GM23338 (cell line): Measurements from ENCODE around the gene IQGAP1. TPM values are rescaled to one million over a fixed set of nuclear protein-coding genes. Genes with fewer than 3 reads are reported as not detected.

Source experiments
- ATAC-seq: fragments of 200-7000 bp; cut with Tn5 transposase; 3 replicates; pipeline ENCODE4 v1.9.1; 2020
- DNase-seq: peaks from one replicate; pipeline ENCODE4 v3.0.0-alpha.2; 2015; ENCODE audit warnings: low spot score
- H2AFZ ChIP-seq: fragments of 200-600 bp; sonication (generic); 2 replicates; pipeline ENCODE4 v1.8.0; 2016; ENCODE audit warnings: antibody characterized with exemption, mild to moderate bottlenecking, moderate library complexity
- H3F3A ChIP-seq: fragments of 200-600 bp; sonication (generic); replicated peaks from 2 replicates; pipeline ENCODE4 v1.8.0; 2017; ENCODE audit warnings: antibody characterized with exemption, mixed run types, low read depth
- H3K27ac ChIP-seq: fragments of 200-600 bp; sonication (generic); 2 replicates; pipeline ENCODE4 v1.6.1; 2016; ENCODE audit warnings: low read depth
- H3K27me3 ChIP-seq: fragments of 200-600 bp; sonication (generic); 2 replicates; pipeline ENCODE4 v1.8.0; 2016; ENCODE audit warnings: mild to moderate bottlenecking, mixed run types, moderate library complexity; ENCODE audit not compliant: insufficient read depth
- H3K36me3 ChIP-seq: fragments of 200-600 bp; sonication (generic); 2 replicates; pipeline ENCODE4 v1.8.0; 2016; ENCODE audit warnings: mild to moderate bottlenecking; ENCODE audit not compliant: insufficient read depth
- H3K4me1 ChIP-seq: fragments of 200-600 bp; sonication (generic); 2 replicates; pipeline ENCODE4 v1.8.0; 2016; ENCODE audit warnings: mild to moderate bottlenecking, moderate library complexity; ENCODE audit not compliant: insufficient read depth
- H3K4me2 ChIP-seq: fragments of 200-600 bp; sonication (generic); 2 replicates; pipeline ENCODE4 v1.7.1; 2017; ENCODE audit warnings: mixed run types
- H3K4me3 ChIP-seq: fragments of 200-600 bp; sonication (generic); 2 replicates; pipeline ENCODE4 v1.6.1; 2016; ENCODE audit warnings: mixed run types
- H3K79me2 ChIP-seq: fragments of 200-600 bp; sonication (generic); replicated peaks from 2 replicates; pipeline ENCODE4 v1.8.0; 2017; ENCODE audit warnings: mild to moderate bottlenecking; ENCODE audit not compliant: insufficient read depth
- H3K9me2 ChIP-seq: fragments of 200-600 bp; sonication (generic); 2 replicates; pipeline ENCODE4 v1.8.0; 2017; ENCODE audit not compliant: insufficient read depth
- H4K20me1 ChIP-seq: fragments of 200-600 bp; sonication (generic); replicated peaks from 2 replicates; pipeline ENCODE4 v1.8.0; 2017; ENCODE audit warnings: mild to moderate bottlenecking; ENCODE audit not compliant: insufficient read depth
- H3K27ac Mint-ChIP-seq: 2 replicates; pipeline ENCODE4 v1.8.0; 2020; ENCODE audit warnings: inconsistent platforms, mild to moderate bottlenecking, moderate library complexity, mixed read lengths
- H3K27me3 Mint-ChIP-seq: 3 replicates; pipeline ENCODE4 v1.8.0; 2022; ENCODE audit warnings: low read depth, mild to moderate bottlenecking, moderate library complexity, mixed read lengths, inconsistent platforms; ENCODE audit not compliant: insufficient read depth, poor library complexity
- H3K36me3 Mint-ChIP-seq: 3 replicates; pipeline ENCODE4 v1.8.0; 2021; ENCODE audit warnings: low read depth, mild to moderate bottlenecking, inconsistent platforms, moderate library complexity, mixed read lengths
- H3K4me1 Mint-ChIP-seq: 3 replicates; pipeline ENCODE4 v1.8.0; 2020; ENCODE audit warnings: mild to moderate bottlenecking, inconsistent platforms, mixed read lengths
- H3K4me3 Mint-ChIP-seq: 3 replicates; pipeline ENCODE4 v1.8.0; 2021; ENCODE audit warnings: moderate library complexity, mild to moderate bottlenecking, inconsistent platforms, mixed read lengths
- H3K9me3 Mint-ChIP-seq: 3 replicates; pipeline ENCODE4 v1.8.0; 2020; ENCODE audit warnings: moderate library complexity, mild to moderate bottlenecking, inconsistent platforms, mixed read lengths
- EZH2 ChIP-seq: fragments of 200-600 bp; sonication (generic); IDR thresholded peaks from one replicate; pipeline ENCODE4 v1.8.0; 2017; ENCODE audit warnings: antibody characterized with exemption, mild to moderate bottlenecking, low read depth; ENCODE audit not compliant: unreplicated experiment
- JUNB ChIP-seq: IDR thresholded peaks from one replicate; pipeline ENCODE4 v1.6.1; 2016; ENCODE audit warnings: antibody characterized with exemption; ENCODE audit not compliant: unreplicated experiment
- NANOG ChIP-seq: IDR thresholded peaks from 2 replicates; pipeline ENCODE4 v1.6.1; 2016; ENCODE audit warnings: antibody characterized with exemption, borderline replicate concordance
- STAT1 ChIP-seq: IDR thresholded peaks from one replicate; pipeline ENCODE4 v1.6.1; 2016; ENCODE audit warnings: antibody characterized with exemption; ENCODE audit not compliant: unreplicated experiment
- polyA plus RNA-seq: library from polyadenylated mRNA; unstranded; fragments of >200 nt; fragmentation: Nextera tagmentation; extraction: Ambion mirVana; gene quantifications from 2 replicates; pipeline ENCODE4 v1.2.1, GENCODE V29; 2016
- total RNA-seq: library from RNA; depleted of rRNA; stranded (reverse); fragments of >200 nt; shearing (Covaris generic); gene quantifications from 2 replicates; pipeline ENCODE4 v1.2.3, GENCODE V29; 2014
- TF ChIP-seq, protein P1 (sequence below): IDR thresholded peaks from 2 replicates; pipeline ENCODE4 v1.6.1; 2016; ENCODE audit warnings: antibody characterized with exemption
- TF ChIP-seq, protein P2 (sequence below), 2 experiments: fragments of 200-600 bp in 1 of 2; sonication (generic) in 1 of 2; conservative IDR thresholded peaks; 2 replicates each; pipeline versions ENCODE4 v1.5.1 to v1.6.1; 2016 to 2017; ENCODE audit warnings: antibody characterized with exemption in 2 of 2, low read depth in 2 of 2, mild to moderate bottlenecking in 2 of 2, moderate library complexity in 1 of 2
- TF ChIP-seq, protein P3 (sequence below): IDR thresholded peaks from one replicate; pipeline ENCODE4 v1.6.1; 2018; ENCODE audit warnings: antibody characterized with exemption; ENCODE audit not compliant: unreplicated experiment

Gene IQGAP1
- total and polyA plus RNA-seq, 2 experiments from 2014 or later: 92.7 to 159 TPM

- DNase-seq (peak; percentile 72), ATAC-seq (peak; percentile 96)
- peaks cover 9% of the 10 kb centered on the region for H3K4me1 ChIP-seq
- H3K9me3 Mint-ChIP-seq: no peaks in the 10 kb centered on the region
- 0 out of 2 replicates have a peak, but pooled peaks cover 3% of the 10 kb centered on the region for H3K79me2 ChIP-seq
- H3K27me3 Mint-ChIP-seq: peaks cover 2% of the 10 kb centered on the region
- H3K36me3 Mint-ChIP-seq: peaks cover 46% of the 10 kb centered on the region
- no peak overlapping the region for H3K4me3 Mint-ChIP-seq
- H3K4me2 ChIP-seq: peak overlapping the region; percentile 52; the same call in 1 of the 2 replicates
- peaks cover 13% of the 10 kb centered on the region for H3K4me1 Mint-ChIP-seq
- peak overlapping the region; percentile 53; the same call in 1 of the 2 replicates for H3K27ac ChIP-seq
- TF ChIP-seq, protein P1, sequence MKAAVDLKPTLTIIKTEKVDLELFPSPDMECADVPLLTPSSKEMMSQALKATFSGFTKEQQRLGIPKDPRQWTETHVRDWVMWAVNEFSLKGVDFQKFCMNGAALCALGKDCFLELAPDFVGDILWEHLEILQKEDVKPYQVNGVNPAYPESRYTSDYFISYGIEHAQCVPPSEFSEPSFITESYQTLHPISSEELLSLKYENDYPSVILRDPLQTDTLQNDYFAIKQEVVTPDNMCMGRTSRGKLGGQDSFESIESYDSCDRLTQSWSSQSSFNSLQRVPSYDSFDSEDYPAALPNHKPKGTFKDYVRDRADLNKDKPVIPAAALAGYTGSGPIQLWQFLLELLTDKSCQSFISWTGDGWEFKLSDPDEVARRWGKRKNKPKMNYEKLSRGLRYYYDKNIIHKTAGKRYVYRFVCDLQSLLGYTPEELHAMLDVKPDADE: no peak
- no peak for TF ChIP-seq NANOG
- no peak overlapping the region for H2AFZ ChIP-seq
- no peak overlapping the region for H3K4me3 ChIP-seq
- peaks cover 35% of the 10 kb centered on the region; the same call in 1 of the 2 replicates for H3K36me3 ChIP-seq
- no peaks in the 10 kb centered on the region for H4K20me1 ChIP-seq
- no peaks in the 10 kb centered on the region for H3K27me3 ChIP-seq
- no peaks in the 10 kb centered on the region for H3K9me2 ChIP-seq
- peak overlapping the region; percentile 82 for H3K27ac Mint-ChIP-seq
- H3F3A ChIP-seq: no peaks in the 10 kb centered on the region
Measured at GRCh38 chr15:90451053-90451850, 63.2 kb downstream of the IQGAP1 start.

DNA sequence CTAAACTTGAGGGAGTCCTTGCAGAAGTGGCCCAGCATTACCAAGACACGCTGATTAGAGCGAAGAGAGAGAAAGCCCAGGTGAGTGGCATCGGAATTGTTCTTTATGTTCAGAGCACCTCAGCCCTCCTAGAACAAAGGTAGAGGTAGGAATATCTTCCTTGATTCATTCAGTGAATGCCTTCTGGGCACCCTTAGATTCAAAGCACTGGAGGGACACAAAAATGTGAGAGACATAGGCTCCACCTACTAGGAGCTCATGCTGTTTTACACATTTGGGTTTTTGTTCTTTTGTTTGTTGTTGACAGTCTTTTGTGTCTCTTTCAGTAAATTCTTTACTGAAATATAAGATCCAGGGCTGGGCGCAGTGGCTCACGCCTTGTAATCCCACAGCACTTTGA lies 68.2 kb downstream of the IQGAP1 start:
- Mint-ChIP-seq H3K4me1 (peaks cover 5% of the 10 kb centered on the region), H3K27ac (no peak overlapping the region), H3K9me3 (no peaks in the 10 kb centered on the region), H3K27me3 (peaks cover 2% of the 10 kb centered on the region), H3K36me3 (peaks cover 47% of the 10 kb centered on the region; the same call in 2 of the 3 replicates), H3K4me3 (no peak overlapping the region)
- Histone ChIP-seq H3K79me2 (0 out of 2 replicates have a peak, but pooled peaks cover 8% of the 10 kb centered on the region), H2AFZ (no peak overlapping the region), H3K4me3 (no peak overlapping the region), H3K27ac (0 out of 2 replicates have a peak overlapping the region, but pooled peaks have one; percentile 35), H3K4me1 (peaks cover under 1% of the 10 kb centered on the region; the same call in 1 of the 2 replicates), H3F3A (no peaks in the 10 kb centered on the region), H4K20me1 (no peaks in the 10 kb centered on the region; the same call in 1 of the 2 replicates), H3K9me2 (no peaks in the 10 kb centered on the region), H3K27me3 (no peaks in the 10 kb centered on the region), H3K36me3 (peaks cover 30% of the 10 kb centered on the region), H3K4me2 (no peak overlapping the region)
- DNase-seq (peak; percentile 56), ATAC-seq (peak; percentile 69)
- TF ChIP-seq, protein P2, sequence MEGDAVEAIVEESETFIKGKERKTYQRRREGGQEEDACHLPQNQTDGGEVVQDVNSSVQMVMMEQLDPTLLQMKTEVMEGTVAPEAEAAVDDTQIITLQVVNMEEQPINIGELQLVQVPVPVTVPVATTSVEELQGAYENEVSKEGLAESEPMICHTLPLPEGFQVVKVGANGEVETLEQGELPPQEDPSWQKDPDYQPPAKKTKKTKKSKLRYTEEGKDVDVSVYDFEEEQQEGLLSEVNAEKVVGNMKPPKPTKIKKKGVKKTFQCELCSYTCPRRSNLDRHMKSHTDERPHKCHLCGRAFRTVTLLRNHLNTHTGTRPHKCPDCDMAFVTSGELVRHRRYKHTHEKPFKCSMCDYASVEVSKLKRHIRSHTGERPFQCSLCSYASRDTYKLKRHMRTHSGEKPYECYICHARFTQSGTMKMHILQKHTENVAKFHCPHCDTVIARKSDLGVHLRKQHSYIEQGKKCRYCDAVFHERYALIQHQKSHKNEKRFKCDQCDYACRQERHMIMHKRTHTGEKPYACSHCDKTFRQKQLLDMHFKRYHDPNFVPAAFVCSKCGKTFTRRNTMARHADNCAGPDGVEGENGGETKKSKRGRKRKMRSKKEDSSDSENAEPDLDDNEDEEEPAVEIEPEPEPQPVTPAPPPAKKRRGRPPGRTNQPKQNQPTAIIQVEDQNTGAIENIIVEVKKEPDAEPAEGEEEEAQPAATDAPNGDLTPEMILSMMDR (conservative IDR thresholded peaks at IDR 0.05; ENCODE audit: low read depth in 2 of 2): no peak
- TF ChIP-seq JUNB (no peak), EZH2 (no peak), NANOG (no peak), STAT1 (no peak)
- TF ChIP-seq, protein P1: no peak
- TF ChIP-seq, protein P3, sequence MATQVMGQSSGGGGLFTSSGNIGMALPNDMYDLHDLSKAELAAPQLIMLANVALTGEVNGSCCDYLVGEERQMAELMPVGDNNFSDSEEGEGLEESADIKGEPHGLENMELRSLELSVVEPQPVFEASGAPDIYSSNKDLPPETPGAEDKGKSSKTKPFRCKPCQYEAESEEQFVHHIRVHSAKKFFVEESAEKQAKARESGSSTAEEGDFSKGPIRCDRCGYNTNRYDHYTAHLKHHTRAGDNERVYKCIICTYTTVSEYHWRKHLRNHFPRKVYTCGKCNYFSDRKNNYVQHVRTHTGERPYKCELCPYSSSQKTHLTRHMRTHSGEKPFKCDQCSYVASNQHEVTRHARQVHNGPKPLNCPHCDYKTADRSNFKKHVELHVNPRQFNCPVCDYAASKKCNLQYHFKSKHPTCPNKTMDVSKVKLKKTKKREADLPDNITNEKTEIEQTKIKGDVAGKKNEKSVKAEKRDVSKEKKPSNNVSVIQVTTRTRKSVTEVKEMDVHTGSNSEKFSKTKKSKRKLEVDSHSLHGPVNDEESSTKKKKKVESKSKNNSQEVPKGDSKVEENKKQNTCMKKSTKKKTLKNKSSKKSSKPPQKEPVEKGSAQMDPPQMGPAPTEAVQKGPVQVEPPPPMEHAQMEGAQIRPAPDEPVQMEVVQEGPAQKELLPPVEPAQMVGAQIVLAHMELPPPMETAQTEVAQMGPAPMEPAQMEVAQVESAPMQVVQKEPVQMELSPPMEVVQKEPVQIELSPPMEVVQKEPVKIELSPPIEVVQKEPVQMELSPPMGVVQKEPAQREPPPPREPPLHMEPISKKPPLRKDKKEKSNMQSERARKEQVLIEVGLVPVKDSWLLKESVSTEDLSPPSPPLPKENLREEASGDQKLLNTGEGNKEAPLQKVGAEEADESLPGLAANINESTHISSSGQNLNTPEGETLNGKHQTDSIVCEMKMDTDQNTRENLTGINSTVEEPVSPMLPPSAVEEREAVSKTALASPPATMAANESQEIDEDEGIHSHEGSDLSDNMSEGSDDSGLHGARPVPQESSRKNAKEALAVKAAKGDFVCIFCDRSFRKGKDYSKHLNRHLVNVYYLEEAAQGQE: no peak
